Epithelial cell of umbilical artery (primary cell): ENCODE data around the gene INAVA. TPM values are rescaled to one million over a fixed set of nuclear protein-coding genes. Genes with fewer than 3 reads are reported as not detected.

Experiments
- total RNA-seq: library from RNA; depleted of rRNA; stranded (reverse); fragments of >200 nt; gene quantifications from 2 replicates; pipeline ENCODE4 v1.2.3, GENCODE V29; 2014

INAVA gene, protein sequence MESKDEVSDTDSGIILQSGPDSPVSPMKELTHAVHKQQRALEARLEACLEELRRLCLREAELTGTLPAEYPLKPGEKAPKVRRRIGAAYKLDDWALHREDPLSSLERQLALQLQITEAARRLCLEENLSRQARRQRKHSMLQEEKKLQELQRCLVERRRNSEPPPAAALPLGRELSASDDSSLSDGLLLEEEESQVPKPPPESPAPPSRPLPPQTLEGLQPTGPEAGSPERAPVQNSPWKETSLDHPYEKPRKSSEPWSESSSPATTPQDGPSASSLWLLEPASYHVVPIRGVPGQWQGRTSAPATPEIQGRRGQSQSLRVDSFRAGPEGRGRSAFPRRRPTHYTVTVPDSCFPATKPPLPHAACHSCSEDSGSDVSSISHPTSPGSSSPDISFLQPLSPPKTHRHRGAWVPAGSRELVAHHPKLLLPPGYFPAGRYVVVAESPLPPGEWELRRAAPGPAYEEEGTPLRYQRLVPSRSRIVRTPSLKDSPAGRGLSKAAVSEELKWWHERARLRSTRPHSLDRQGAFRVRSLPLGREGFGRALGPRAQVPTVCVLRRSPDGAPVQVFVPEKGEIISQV
- not detected in 2 replicates for total RNA-seq

GRCh38 chr1:200894712-200895442, at the start of gene INAVA:
Gene INAVA, plus strand, starts transcription at chr1:200894900. Its CDS starts 3,501 bp downstream, at chr1:200898401.

GRCh38 chr1:200872446-200873115, 22.1 kb upstream of the INAVA start, which contains the start of gene GPR25:
Gene GPR25, plus strand, starts transcription at chr1:200872981. Its CDS starts 57 bp downstream, at chr1:200873038.

Other genes with a start within 250 kb of the INAVA start
- 8.1 and 11.1 TPM in 2 replicates for gene DDX59, start 225.0 kb upstream of the INAVA start, total RNA-seq
- gene CAMSAP2, start 156.0 kb upstream of the INAVA start, total RNA-seq: 20.1 and 28.6 TPM in 2 replicates
- not detected in 2 replicates for gene GPR25, start 21.9 kb upstream of the INAVA start, total RNA-seq
- 0.65 and 1.1 TPM in 2 replicates for gene KIF21B, start 128.8 kb downstream of the INAVA start, total RNA-seq
- gene CACNA1S, start 217.5 kb downstream of the INAVA start, total RNA-seq: not detected in 2 replicates
- gene ASCL5, start 232.3 kb downstream of the INAVA start, total RNA-seq: not detected in 2 replicates